GM19238 (cell line): ENCODE measurements around the gene TSN.
"Not testable (repeated sequence)": the region's sequence is repeated elsewhere in the genome, so short reads cannot be mapped to it uniquely, and the experiment has no call there.

ENCODE experiments used
- DNase-seq: peaks from one replicate; pipeline ENCODE4 v3.0.0; 2011; ENCODE audit warnings: low spot score; ENCODE audit not compliant: insufficient read length

The TSN gene

DNA sequence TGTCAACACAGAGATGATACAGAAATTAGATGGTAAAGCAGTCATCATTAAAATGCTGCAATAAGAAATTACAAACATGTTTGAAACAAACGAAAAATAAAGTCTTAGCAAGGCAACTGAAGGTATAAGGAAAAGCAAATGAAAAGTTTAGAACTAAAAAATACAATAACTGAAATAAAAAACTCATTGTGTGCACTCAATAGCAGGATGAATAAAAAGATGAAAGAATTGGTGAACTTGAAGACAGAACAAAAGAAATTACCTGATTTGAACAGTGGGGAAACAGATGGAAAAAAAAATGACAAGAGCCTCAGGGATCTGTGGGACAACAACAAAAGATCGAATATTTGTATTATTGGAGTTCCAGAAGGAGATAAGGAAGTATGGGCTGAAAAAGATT, 46.5 kb downstream of the TSN start:
- no peak for DNase-seq

DNA sequence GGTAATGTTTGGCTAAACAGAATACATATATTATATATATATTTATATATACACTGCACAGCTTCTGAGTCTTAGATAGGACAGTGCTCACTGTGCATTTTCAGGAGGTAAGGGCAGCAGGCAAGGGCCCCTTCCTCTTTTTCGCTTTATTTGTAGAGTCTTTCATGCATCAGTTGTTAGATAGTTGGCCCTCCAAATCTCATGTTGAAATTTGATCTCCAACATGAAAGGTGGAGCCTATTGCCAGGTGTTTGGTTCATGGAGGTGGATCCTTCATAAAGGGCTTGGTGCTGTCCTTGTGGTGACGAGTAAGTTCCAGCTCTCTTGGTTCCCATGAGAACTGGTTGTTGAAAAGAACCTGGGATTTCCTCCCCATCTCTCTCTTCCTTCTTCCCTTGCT, 48.1 kb downstream of the TSN start:
- no peak for DNase-seq

DNA sequence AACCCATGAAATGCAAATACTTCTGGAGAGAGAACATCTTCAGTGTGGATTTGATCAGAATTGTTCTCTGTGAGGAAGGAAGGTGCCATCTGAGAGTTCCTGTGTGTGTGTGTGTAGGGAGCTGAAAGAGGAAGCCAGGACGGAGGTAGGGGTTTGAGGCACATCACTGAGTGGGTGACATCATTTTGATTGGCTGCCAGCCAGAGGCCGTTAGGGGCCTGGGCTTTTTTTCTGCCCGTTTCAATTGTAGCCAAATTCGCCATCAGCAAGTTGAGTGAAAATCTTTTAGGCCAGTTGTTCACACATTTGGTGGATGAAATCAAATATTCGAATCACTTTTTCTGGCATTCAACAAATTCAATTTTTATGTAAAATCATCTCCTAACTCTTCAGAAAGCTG, 48.9 kb downstream of the TSN start:
- DNase-seq, result no peak

DNA sequence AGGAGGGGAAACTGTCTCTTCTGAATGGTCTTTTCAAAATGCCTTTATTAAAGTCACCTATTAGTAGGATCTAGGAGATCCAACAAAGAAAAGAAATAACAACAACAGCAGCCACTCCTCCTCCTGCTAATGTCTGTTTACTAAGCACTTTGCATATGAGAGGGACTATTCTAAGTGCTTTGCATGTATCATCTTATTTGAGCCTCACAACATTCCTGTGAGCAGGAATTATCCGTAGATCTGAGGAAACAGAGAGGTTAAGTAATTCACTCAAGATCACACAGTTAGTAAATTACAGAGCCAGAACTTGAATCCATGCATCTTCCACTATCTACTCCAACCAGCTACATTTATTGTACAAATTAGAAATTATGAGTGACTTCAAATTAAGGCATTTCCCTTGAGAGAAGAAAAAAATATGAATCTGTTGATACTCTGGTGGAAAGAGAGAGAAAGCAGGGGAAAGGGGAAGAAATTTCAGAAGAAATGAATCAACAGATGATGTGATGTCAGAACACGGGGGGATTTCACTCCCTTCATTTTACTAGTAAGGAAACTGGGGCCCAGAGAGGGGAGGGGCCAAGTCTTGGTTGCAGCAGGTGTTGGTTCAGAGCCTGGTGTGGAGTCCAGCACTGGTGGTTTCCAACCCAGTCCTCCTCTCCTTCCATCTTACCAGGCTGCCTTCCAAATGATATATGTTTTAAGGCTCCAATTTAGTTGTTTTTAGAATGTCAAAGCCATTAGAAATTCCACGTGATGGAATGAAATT, 49.7 kb downstream of the TSN start:
- DNase-seq, result no peak

DNA sequence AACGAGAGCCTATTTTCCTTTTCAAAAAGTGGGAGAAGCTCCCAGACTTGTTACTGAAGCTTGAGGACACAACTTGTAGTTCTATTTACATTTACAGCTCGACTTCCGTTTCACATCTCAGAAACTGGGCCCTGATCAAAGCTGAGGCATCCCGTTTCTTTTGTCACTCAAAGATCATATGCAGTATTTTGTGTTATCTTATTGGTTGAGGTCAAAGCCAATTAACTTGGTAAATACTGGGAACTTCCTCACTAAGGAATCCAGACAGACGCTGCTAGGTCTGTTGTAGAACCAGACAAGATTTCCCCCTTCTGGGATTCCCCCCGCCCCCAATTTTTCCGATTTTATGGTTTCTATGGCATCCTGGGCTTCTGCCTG, 50.3 kb downstream of the TSN start:
- DNase-seq, result no peak

DNA sequence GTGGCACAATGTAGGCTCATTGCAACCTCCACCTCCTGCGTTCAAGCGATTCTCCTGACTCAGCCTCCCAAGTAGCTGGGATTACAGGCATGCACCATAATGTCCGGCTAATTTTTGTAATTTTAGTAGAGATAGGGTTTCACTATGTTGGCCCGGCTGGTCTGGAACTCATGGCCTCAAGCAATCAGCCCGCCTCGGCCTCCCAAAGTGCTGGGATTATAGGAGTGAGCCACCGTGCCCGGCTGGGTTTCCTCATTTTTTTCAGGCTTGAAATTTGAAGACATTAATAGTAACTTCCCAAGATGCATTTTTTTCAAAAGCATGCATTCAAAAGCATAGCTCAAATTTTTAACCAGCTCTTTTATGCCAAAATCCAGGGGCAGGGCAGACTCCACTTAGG, 52.3 kb downstream of the TSN start:
- not testable (repeated sequence) for DNase-seq

DNA sequence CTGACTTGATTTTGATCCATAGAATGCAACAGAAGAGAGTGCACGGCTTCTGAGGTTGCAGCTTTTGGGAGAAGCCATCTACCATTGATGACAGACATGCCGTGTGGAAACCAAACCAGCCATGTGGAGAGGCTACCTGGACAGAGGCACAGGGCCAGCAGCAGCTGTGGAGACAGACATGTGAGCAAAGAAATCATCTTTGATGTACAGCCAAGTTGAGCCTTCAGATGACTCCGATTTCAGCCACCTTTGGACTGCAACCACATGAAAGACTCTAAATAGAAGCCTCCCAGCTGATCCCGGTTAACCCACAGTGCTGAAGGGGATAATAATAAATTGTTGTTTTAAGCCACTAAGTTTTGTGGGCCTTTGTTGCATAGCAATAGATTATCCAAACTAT, 54.2 kb downstream of the TSN start:
- DNase-seq, result no peak

DNA sequence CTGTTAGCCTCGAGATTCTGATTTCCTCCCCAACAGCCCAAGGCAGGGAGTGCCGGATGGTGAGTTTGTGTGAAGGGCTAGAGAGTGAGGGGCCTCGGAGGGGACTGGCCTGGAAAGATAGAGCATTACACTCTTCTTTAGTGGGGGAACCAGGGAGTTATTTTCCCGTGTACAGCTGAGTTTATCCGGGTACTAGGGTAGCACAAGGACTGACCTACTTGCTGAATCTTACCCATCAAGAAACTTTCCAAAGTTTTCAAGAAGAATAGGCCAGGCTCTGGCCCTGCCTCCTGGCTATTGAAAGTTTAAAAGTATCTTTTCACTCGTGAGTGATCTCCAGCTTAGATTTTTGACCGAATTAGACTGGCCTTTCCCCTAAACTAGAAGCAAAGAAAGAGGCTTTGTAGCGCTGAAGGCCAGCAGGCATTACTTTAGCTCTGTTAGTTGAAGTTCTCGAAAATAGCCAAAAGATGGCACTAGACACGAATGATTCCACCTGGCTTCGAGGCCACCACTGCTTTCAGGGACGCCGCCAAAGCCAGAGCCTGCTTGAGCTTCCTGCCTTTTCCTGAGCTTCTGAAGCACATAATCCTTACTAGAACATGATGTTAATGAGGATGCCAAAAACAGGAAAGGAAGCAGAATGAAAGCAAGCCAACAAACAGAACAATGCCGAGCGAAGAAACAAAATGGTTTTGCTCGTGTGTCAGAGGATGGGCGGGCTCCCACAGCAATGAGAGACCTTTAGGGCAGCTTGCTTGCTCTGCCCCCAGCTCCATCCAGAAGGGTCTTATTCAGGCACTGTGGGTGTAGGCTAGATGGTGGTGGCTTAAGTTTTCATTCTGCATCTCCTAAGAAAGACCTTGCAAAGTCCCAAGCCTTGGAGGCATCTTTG, 55.8 kb downstream of the TSN start:
- DNase-seq, result no peak

DNA sequence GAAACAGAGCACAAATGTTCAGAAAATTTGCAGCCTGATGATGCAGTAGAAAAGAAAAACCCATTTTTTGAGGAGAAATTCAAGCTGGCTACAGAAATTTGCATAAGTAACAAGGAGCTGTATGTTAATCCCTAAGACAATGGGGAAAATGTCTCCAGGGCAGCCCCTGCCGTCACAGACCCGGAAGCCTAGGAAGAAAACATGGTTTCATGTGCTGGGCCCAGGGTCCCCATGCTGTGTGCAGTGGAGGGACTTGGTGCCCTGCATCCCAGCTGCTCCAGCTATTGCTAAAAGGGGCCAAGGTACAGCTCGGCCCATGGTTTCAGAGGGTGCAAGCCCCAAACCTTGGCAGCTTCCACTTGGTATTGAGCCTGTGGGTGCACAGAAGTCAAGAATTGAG, 57.6 kb downstream of the TSN start:
- DNase-seq, result not testable (repeated sequence)

DNA sequence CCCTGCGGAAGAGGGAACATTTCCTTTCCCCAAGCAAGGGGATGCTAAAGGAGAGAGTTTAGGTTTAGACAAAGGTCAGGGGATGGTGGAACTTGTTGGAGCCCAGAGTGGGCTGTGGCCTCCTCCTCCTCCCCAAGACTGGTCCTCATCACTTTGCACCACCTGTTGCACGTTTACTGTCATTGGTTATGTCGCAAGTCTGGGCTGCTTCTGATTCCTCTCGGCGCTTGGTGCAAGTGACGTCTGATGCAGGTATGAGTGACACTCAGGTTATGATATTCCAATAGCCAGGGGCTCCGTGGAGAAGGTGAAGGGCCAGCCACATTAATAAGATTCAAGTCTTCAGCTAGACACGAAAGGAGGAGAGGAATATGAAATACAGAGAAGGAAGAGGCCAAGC, 59.8 kb downstream of the TSN start:
- no peak for DNase-seq

DNA sequence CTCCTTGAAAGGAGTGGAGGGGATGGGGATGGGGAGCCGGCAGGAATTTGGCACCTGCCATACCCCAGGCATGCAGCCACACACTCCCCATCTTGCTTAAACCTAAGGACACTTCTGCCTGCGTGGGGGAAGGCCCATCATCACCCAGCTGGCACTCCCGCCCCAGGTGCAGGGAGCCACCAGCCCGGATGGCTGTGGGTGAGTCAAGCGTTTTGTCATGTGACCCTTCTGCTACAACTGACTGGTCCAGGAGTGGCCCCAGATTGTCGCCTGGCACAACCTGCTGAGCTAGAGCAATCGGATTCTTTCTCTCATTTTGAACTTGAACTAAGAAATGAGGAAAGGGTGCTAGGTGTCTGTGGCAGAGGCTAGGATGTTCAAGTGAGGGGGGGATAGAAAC, 61.3 kb downstream of the TSN start:
- DNase-seq, result no peak

DNA sequence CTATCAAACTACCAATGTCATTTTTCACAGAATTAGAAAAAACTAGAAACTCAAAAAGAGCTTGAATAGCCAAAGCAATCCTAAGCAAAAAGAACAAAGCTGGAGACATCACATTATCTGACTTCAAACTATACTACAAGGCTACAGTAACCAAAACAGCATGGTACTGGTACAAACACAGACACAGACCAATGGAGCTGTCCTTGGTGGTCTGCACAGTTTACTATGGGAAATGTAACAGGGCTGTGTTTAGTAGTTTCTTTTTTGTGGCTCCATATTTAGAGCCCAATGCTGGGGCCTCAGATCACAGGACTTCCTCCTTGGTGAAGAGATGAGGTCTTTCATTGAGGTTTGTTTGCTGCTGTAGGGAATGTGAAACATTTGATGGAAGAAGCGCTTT, 61.9 kb downstream of the TSN start:
- not testable (repeated sequence) for DNase-seq
